AG04450 (cell line): Measurements from ENCODE around the gene CAMTA2. TPM values are rescaled to one million over a fixed set of nuclear protein-coding genes. Genes with fewer than 3 reads are reported as not detected.
A peak's percentile ranks its signal among the peaks of the same experiment; 100 is the strongest.

Source experiments
- CTCF ChIA-PET: fragments of 300-600, 350-600 bp; formaldehyde crosslinking; extraction: SDS; loops from one replicate; lab custom pipeline; 2022; ENCODE audit warnings: antibody characterized with exemption, inconsistent platforms; lab: Charles Lee
- POLR2A ChIA-PET: fragments of 350-600 bp; formaldehyde crosslinking; extraction: SDS; loops from one replicate; lab custom pipeline; 2021; ENCODE audit warnings: antibody characterized with exemption, inconsistent platforms; lab: Yijun Ruan, JAX
- DNase-seq: peaks from one replicate; pipeline ENCODE4 v3.0.0-alpha.2; 2011; ENCODE audit warnings: low read depth, low spot score
- H3K27ac ChIP-seq: one replicate; pipeline ENCODE4 v1.5.1; 2012; ENCODE audit warnings: low read depth, low read length, control low read depth
- H3K27me3 ChIP-seq: one replicate; pipeline ENCODE4 v1.6.0; 2012; ENCODE audit warnings: low read length; ENCODE audit not compliant: control insufficient read depth, insufficient read depth
- H3K4me3 ChIP-seq: 2 replicates; pipeline ENCODE4 v1.5.1; 2011; ENCODE audit warnings: mild to moderate bottlenecking, low read depth, low read length, control low read depth
- H3K9me3 ChIP-seq: 2 replicates; pipeline ENCODE4 v1.5.1; 2012; ENCODE audit warnings: low read length; ENCODE audit not compliant: control insufficient read depth, insufficient read depth
- CTCF ChIP-seq: IDR thresholded peaks from 2 replicates; pipeline ENCODE4 v1.5.1; 2011; ENCODE audit warnings: low read depth, low read length, control low read depth, inconsistent platforms
- polyA plus RNA-seq: library from polyadenylated mRNA; depleted of rRNA; stranded (reverse); fragments of >200 nt; gene quantifications from 2 replicates; pipeline ENCODE4 v1.2.3, GENCODE V29; 2011

CAMTA2 gene
- polyA plus RNA-seq, 1 experiment, result 18.0 TPM

GRCh38 chr17:5000237-5000639 lies 12.8 kb upstream of the CAMTA2 start:
- TF ChIP-seq CTCF, result no peak
- no peaks in the 10 kb centered on the region for H3K27me3 ChIP-seq
- CTCF ChIA-PET, result interaction anchor here (0.8 kb wide), 1 partner anchor 61 kb away, joined by 3 read pairs; no protein-coding TSS in a partner anchor
- POLR2A ChIA-PET, result interaction anchor here (1.0 kb wide), 1 partner anchor 32 kb away, joined by 3 read pairs; no protein-coding TSS in a partner anchor
- H3K4me3 ChIP-seq, result peak overlapping the region; percentile 94; the same call in 1 of the 2 replicates
- H3K27ac ChIP-seq, result peak overlapping the region; percentile 21
- H3K9me3 ChIP-seq, result no peaks in the 10 kb centered on the region; the same call in 1 of the 2 replicates
- DNase-seq, result no peak

- POLR2A ChIA-PET, result interaction anchor here (1.0 kb wide), 1 partner anchor 32 kb away, joined by 3 read pairs; no protein-coding TSS in a partner anchor
- no peak for DNase-seq
- H3K27me3 ChIP-seq, result no peaks in the 10 kb centered on the region
These were observed 12.1 kb upstream of the CAMTA2 start for GRCh38 chr17:4999430-5000093.

GRCh38 chr17:4998732-4999429 lies 11.4 kb upstream of the CAMTA2 start:
- ChIA-PET CTCF (interaction anchor here (0.5 kb wide), 1 partner anchor 290 kb away, joined by 3 read pairs; no protein-coding TSS in a partner anchor), POLR2A (interaction anchor here (1.4 kb wide), 1 partner anchor 49 kb away, joined by 3 read pairs; no protein-coding TSS in a partner anchor)
- DNase-seq, result no peak
- Histone ChIP-seq H3K9me3 (no peaks in the 10 kb centered on the region; the same call in 1 of the 2 replicates), H3K27ac (no peak overlapping the region), H3K27me3 (no peaks in the 10 kb centered on the region), H3K4me3 (peak overlapping the region; percentile 94)
- TF ChIP-seq CTCF, result no peak

More at GRCh38 chr17:4999430-5000093, 12.1 kb upstream of the CAMTA2 start:
- no peaks in the 10 kb centered on the region; the same call in 1 of the 2 replicates for H3K9me3 ChIP-seq
- peak overlapping the region; percentile 94 for H3K4me3 ChIP-seq
- TF ChIP-seq CTCF, result no peak
- no peak overlapping the region for H3K27ac ChIP-seq
- CTCF ChIA-PET, result interaction anchor here (0.5 to 0.8 kb wide), 2 partner anchors 62 to 289 kb away, joined by 3 read pairs; no protein-coding TSS in a partner anchor

- peak overlapping the region; percentile 94 for H3K4me3 ChIP-seq
- H3K27me3 ChIP-seq, result no peaks in the 10 kb centered on the region
- TF ChIP-seq CTCF, result no peak
- CTCF ChIA-PET, result interaction anchor here (1.5 to 1.8 kb wide), 3 partner anchors 9 to 64 kb away, joined by 3 to 5 read pairs (median 4); partner anchors contain the start of gene CAMTA2
- no peak for DNase-seq
- no peaks in the 10 kb centered on the region; the same call in 1 of the 2 replicates for H3K9me3 ChIP-seq
- POLR2A ChIA-PET, result interaction anchor here (1.0 to 1.7 kb wide), 8 partner anchors 9 to 59 kb away, joined by 3 to 15 read pairs (median 5); partner anchors contain the start of genes CAMTA2, PFN1, RNF167 and SLC25A11
- H3K27ac ChIP-seq, result no peak overlapping the region
These were observed 10.7 kb upstream of the CAMTA2 start for GRCh38 chr17:4998027-4998731.
